Measurements from ENCODE around the gene SIGLEC6.
"Not testable (repeated sequence)": the region's sequence is repeated elsewhere in the genome, so short reads cannot be mapped to it uniquely, and the experiment has no call there.

Gene SIGLEC6

DNA sequence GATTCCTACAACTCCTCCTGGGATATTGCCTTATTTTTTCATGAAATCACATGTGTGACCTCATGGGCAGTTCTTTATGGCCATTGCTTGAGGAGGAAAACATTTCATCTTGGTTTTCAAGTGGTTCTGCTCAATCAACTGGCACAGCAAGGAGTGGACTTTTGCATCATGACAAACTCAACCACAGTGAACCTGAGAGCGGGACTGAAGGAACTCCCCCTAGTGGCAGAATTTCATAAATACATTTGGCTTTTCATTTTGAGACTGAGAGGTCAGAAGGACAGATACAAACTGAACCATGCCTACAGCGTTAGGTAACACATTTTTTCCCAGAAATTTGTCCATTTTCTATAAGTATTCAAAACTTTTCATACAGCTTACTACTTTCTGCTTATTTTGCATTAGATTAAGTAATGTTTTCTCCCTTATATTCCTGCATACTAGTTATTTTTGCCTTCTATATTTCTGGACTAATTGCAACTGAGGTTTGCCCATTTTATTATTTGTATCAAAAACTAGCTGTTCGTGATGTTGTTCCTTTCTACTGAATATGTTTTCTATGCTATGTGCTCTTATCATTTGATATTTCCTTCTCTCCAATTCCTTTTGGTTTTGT, 16.5 kb downstream of the SIGLEC6 start:
- peak; percentile 85 for DNase-seq
- in situ Hi-C loops (cut with MboI; ENCODE audit: low pct_unique_long_range_greater_than_20kb, low sequenced_read_pairs), result no loop called here

DNA sequence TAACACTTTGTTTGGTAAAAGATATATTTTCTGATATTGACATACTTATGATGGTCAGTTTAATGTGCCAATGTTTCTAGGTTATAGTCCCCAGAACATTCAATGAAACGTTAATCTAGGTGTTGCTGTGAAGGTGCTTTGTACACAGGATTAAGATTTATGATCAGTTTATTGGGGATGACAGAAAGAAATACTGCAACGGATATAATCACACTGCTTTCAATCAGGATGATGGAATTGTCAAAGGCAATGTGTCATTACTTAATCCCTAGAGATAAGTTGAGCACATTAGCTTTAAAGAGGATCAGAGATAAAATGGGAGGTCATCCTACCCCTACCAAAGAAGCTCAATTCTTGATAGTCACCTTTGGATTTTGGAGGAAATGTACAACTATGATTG, 17.5 kb downstream of the SIGLEC6 start:
- in situ Hi-C loops (cut with MboI; ENCODE audit: low pct_unique_long_range_greater_than_20kb, low sequenced_read_pairs), result no loop called here
- DNase-seq, result no peak

- peak; percentile 50 for DNase-seq
- in situ Hi-C loops (cut with MboI; ENCODE audit: low pct_unique_long_range_greater_than_20kb, low sequenced_read_pairs), result no loop called here
These were observed 20.1 kb downstream of the SIGLEC6 start for GRCh38 chr19:51511353-51511752.

GRCh38 chr19:51509823-51510660, 21.4 kb downstream of the SIGLEC6 start:
- in situ Hi-C loops (cut with MboI; ENCODE audit: low pct_unique_long_range_greater_than_20kb, low sequenced_read_pairs), result no loop called here
- no peak for DNase-seq

- DNase-seq, result no peak
- in situ Hi-C loops (cut with MboI; ENCODE audit: low pct_unique_long_range_greater_than_20kb, low sequenced_read_pairs), result no loop called here
These were observed 23.3 kb downstream of the SIGLEC6 start for GRCh38 chr19:51508059-51508733.

DNA sequence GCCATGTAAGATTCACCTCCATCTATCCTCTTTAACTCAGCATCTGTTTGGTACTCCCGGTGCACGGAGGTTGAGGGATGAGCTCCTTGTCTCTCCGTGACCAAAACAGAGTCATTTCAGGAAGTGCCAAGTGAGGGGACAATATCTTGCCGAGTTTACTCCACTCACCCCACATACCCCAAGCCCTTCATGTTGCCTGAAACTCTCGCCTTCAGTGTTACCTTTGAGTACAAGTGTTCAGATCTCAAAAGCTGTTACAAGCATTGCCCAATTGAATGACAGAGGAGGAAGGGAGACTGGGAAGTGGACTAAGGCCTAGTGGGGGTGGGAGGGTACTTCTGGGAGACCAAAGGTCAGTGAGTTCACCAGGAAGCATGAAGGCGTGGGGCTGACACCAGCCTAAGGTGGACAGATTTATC, 23.8 kb downstream of the SIGLEC6 start:
- in situ Hi-C loops (cut with MboI; ENCODE audit: low pct_unique_long_range_greater_than_20kb, low sequenced_read_pairs), result no loop called here
- DNase-seq, result no peak

- in situ Hi-C loops (cut with MboI; ENCODE audit: low pct_unique_long_range_greater_than_20kb, low sequenced_read_pairs), result no loop called here
- DNase-seq, result no peak
These were observed 24.3 kb downstream of the SIGLEC6 start for GRCh38 chr19:51507192-51507591.

DNA sequence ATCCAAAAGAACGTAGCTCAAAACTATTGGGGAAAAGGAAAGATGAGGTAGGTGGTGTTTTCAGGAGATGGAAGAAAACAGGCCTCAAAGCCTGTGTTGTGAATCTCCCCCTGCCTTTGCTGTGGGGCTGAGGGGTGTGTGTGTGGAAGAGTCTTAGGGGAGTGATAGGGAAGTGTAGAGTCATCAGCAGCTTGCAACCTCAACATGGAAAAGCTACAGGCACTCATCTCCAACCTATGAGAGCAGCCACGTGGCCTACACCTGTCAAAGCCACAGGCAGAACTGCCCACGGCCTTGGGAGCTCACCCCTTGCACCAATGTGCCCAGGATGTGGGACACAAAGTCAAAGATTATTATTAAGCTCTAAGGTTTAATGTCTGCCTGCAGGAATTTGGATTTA, 25.6 kb downstream of the SIGLEC6 start:
- DNase-seq, result no peak
- in situ Hi-C loops (cut with MboI; ENCODE audit: low pct_unique_long_range_greater_than_20kb, low sequenced_read_pairs), result no loop called here

- peak; percentile 36 for DNase-seq
- in situ Hi-C loops (cut with MboI; ENCODE audit: low pct_unique_long_range_greater_than_20kb, low sequenced_read_pairs), result no loop called here
These were observed 27.6 kb downstream of the SIGLEC6 start for GRCh38 chr19:51503896-51504295.

DNA sequence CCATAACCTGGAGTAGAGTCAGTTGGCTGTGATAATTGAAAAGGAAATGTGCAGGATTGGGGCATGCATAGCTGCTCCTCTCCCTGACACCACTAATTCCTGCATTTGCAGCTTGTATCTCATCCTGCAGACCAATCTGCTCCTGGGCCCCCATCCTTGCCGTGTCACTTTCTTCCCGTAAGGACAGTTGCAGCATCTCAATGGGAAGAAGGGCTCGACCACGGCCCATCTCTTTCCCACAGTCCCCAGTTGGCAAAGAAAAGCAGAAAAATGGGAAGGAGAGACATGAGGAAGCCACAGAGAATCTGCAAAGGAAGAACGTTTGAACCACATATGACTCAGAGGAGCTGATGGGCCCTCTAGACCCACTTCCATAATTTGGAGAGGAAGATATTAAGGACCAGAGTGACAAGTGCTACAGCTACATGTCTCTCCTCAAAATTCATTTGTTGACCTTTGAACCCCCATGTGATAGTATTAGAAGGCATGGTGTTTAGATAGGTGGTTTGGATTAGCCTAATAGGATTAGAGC, 28.1 kb downstream of the SIGLEC6 start:
- DNase-seq, result peak; percentile 60
- in situ Hi-C loops (cut with MboI; ENCODE audit: low pct_unique_long_range_greater_than_20kb, low sequenced_read_pairs), result no loop called here

DNA sequence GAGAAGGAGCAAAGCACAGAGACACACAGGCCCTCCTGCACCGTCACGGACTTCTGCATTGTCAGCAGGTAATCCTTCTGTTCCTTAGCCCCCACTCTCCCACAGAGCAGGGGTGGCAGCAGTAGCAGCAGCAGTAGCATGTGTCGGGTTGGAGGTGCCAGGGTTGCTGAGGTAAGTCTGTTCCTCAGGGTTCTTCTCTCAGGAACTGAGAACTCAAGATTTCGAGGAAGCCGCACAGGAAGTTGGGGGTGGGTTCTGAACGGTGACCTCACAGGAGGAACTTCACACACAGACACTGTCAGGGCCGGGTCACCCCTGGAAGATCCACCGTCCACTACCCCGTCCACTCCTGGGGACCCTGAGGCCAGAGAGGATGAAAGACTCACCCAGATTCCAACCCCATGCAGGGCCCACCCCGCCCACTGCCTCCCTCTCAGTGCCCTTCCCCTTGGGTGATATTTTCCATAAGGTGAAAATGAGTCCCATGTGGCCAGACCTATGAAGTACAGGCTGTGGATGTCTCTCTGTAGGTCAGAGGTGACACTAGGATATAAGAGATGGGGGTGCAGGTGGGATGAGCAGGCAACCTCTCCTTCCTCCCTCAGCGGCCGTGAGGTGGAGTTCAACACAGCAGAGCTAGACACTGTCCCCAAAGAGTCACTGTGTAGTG, 29.7 kb downstream of the SIGLEC6 start, which contains the start of gene SIGLEC12:
Gene SIGLEC12, minus strand, starts transcription at position 207 of the 670 bp plus-strand sequence. Its CDS starts 67 bp downstream, at position 140.
- in situ Hi-C loops (cut with MboI; ENCODE audit: low pct_unique_long_range_greater_than_20kb, low sequenced_read_pairs), result no loop called here

GRCh38 chr19:51500931-51501330, 30.5 kb downstream of the SIGLEC6 start:
- in situ Hi-C loops (cut with MboI; ENCODE audit: low pct_unique_long_range_greater_than_20kb, low sequenced_read_pairs); DNase-seq: not testable (repeated sequence)

More for the DNA sequence above, 29.7 kb downstream of the SIGLEC6 start, which contains the start of gene SIGLEC12:
- DNase-seq, result peak; percentile 72

- in situ Hi-C loops (cut with MboI; ENCODE audit: low pct_unique_long_range_greater_than_20kb, low sequenced_read_pairs), result no loop called here
- no peak for DNase-seq
These were observed 33.8 kb downstream of the SIGLEC6 start for GRCh38 chr19:51497666-51498065.

GRCh38 chr19:51493776-51494175, 37.7 kb downstream of the SIGLEC6 start:
- in situ Hi-C loops (cut with MboI; ENCODE audit: low pct_unique_long_range_greater_than_20kb, low sequenced_read_pairs), result no loop called here
- DNase-seq, result peak; percentile 57

GRCh38 chr19:51491586-51491985, 39.9 kb downstream of the SIGLEC6 start:
- in situ Hi-C loops (cut with MboI; ENCODE audit: low pct_unique_long_range_greater_than_20kb, low sequenced_read_pairs), result no loop called here
- DNase-seq, result no peak

- in situ Hi-C loops (cut with MboI; ENCODE audit: low pct_unique_long_range_greater_than_20kb, low sequenced_read_pairs), result no loop called here
- DNase-seq, result no peak
These were observed 40.8 kb downstream of the SIGLEC6 start for GRCh38 chr19:51490676-51491075.

DNA sequence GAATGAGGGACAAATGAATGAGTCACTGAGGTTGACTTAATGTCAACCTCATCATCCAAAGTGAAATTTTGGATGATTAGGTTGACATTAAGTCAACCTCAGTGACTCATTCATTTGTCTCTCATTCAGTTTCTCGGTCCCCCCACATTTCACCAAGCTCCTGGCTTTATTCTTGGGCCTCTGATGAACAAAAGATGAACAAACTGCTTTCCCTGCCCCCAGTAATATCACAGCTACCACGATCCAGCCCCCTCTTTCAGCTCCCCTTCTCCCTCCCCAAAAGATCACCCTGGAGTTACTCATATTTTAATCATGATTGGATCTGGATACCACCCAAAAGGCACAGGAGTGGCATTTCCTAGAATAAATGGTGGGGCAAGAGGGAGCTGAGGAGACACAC, 42.4 kb downstream of the SIGLEC6 start:
- in situ Hi-C loops (cut with MboI; ENCODE audit: low pct_unique_long_range_greater_than_20kb, low sequenced_read_pairs), result no loop called here

DNA sequence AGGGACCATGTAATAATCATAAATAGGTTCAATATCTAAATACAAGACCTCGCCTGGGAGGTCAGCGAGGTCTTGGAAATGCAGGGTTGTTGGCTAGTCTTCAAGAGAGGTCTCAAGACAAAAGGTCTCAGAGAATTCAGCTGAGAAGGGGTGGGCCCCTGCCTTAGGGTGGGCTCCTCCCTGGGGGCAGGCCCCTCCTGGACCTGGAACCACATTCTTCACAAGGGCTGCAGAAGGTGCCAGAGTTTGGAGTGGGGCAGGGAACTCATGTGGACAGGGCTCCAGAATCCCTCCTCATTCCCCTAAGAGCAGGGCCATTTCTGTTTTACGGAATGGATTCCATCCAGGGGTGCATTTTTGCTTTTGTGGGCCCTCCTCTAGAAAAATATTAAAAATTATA, 43.0 kb downstream of the SIGLEC6 start:
- no peak for DNase-seq
- in situ Hi-C loops (cut with MboI; ENCODE audit: low pct_unique_long_range_greater_than_20kb, low sequenced_read_pairs), result no loop called here

More for the DNA sequence above, 42.4 kb downstream of the SIGLEC6 start:
- no peak for DNase-seq

DNA sequence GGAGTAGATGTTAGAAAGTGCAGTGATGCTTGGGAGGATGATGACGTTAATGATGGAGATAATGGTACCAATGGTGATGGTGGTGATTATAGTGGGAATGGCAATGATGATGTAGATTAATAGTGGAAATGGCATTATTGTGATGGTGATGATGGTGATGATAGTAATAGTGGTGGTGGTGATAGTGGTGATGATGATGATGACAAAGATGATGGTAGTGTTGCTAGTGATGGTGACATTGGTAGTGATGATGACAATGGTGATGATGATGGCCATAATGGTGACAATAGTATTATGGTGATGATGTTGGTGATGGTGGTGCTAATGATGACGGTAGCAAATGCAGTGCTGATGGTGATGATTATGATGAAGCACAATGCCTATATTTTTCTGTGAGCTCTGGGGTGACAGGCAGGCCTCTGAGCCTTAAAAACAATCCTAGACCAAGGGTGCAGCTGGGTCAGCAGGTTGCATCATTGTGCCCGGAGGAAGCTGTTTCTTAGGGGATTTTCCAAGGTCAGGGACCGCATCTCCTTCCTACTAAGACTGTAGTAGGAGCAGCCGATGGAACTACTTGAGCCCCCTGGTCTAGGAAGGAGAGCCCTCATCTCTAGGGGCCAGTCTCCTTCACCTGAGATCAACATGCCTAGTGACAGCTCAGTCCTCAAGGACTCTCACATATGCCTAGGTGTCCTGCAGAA, 45.4 kb downstream of the SIGLEC6 start:
- in situ Hi-C loops (cut with MboI; ENCODE audit: low pct_unique_long_range_greater_than_20kb, low sequenced_read_pairs), result no loop called here
- DNase-seq, result no peak
